SK-N-SH (cell line): ENCODE results near the gene NRG3. TPM values are rescaled to one million over a fixed set of nuclear protein-coding genes. Genes with fewer than 3 reads are reported as not detected.

Experiments used
- CTCF ChIA-PET: fragments of 300-600, 350-600 bp; formaldehyde crosslinking; extraction: SDS; loops from one replicate; lab custom pipeline; 2021; lab: Yijun Ruan, JAX
- POLR2A ChIA-PET: fragments of 350-600 bp; sonication (Branson Sonifier 250); formaldehyde crosslinking; extraction: SDS; loops from one replicate; lab custom pipeline; 2020; ENCODE audit warnings: antibody characterized with exemption, inconsistent platforms; lab: Yijun Ruan, JAX
- DNase-seq: peaks from one replicate; pipeline ENCODE4 v3.0.0; 2012
- H2AFZ ChIP-seq: fragments of 200-600 bp; sonication (generic); 2 replicates; pipeline ENCODE4 v1.8.1; 2016; ENCODE audit warnings: antibody characterized with exemption, mild to moderate bottlenecking, low read depth
- H3F3A ChIP-seq: fragments of 200-600 bp; sonication (generic); replicated peaks from 2 replicates; pipeline ENCODE3; 2016; ENCODE audit warnings: antibody characterized with exemption, mild to moderate bottlenecking; ENCODE audit not compliant: insufficient read depth
- H3K27ac ChIP-seq, 2 experiments: fragments of 200-500 bp in 1 of 2; fragments of 200-600 bp in 1 of 2; sonication (Bioruptor generic) in 1 of 2; sonication (generic), shearing (Covaris generic) in 1 of 2; 2 replicates each; pipeline versions ENCODE4 v1.5.1 to v1.6.1; 2014 to 2016; ENCODE audit warnings: low read depth in 2 of 2, inconsistent platforms in 1 of 2, low read length in 1 of 2, mild to moderate bottlenecking in 1 of 2, mixed read lengths in 1 of 2
- H3K27me3 ChIP-seq: fragments of 200-600 bp; sonication (generic), shearing (Covaris generic); 2 replicates; pipeline ENCODE4 v1.6.1; 2016; ENCODE audit warnings: mixed run types; ENCODE audit not compliant: insufficient read depth
- H3K36me3 ChIP-seq, 2 experiments: fragments of 200-500 bp in 1 of 2; fragments of 200-600 bp in 1 of 2; sonication (Bioruptor generic) in 1 of 2; sonication (generic) in 1 of 2; replicated peaks in 1 of 2; 2 replicates each; pipeline versions ENCODE3 to v1.5.1; 2014 to 2016; ENCODE audit warnings: low read length in 1 of 2, mild to moderate bottlenecking in 1 of 2; ENCODE audit not compliant: insufficient read depth in 2 of 2, control insufficient read depth in 1 of 2
- H3K4me1 ChIP-seq, 2 experiments: fragments of 200-500 bp in 1 of 2; fragments of 200-600 bp in 1 of 2; sonication (Bioruptor generic) in 1 of 2; sonication (generic), shearing (Covaris generic) in 1 of 2; 2 replicates each; pipeline versions ENCODE4 v1.5.1 to v1.6.1; 2014 to 2016; ENCODE audit warnings: low read depth in 1 of 2, low read length in 1 of 2, mixed run types in 1 of 2; ENCODE audit not compliant: insufficient read depth in 2 of 2, control insufficient read depth in 1 of 2
- H3K4me2 ChIP-seq: fragments of 200-600 bp; sonication (generic), shearing (Covaris generic); 2 replicates; pipeline ENCODE4 v1.6.1; 2017; ENCODE audit warnings: mixed run types
- H3K4me3 ChIP-seq, 2 experiments: fragments of 200-500 bp in 1 of 2; fragments of 200-600 bp in 1 of 2; sonication (Bioruptor generic) in 1 of 2; sonication (generic), shearing (Covaris generic) in 1 of 2; 2 replicates each; pipeline versions ENCODE4 v1.5.1 to v1.8.1; 2014 to 2016; ENCODE audit warnings: low read depth in 2 of 2, inconsistent platforms in 1 of 2, low read length in 1 of 2, mild to moderate bottlenecking in 1 of 2, mixed read lengths in 1 of 2, moderate library complexity in 1 of 2
- H3K79me2 ChIP-seq: fragments of 200-600 bp; sonication (generic); 2 replicates; pipeline ENCODE4 v1.8.1; 2017; ENCODE audit warnings: mild to moderate bottlenecking; ENCODE audit not compliant: insufficient read depth
- H3K9ac ChIP-seq: fragments of 200-600 bp; sonication (generic); 2 replicates; pipeline ENCODE4 v1.6.1; 2017; ENCODE audit warnings: mixed run types
- H3K9me2 ChIP-seq: fragments of 200-600 bp; sonication (generic); 2 replicates; pipeline ENCODE4 v1.6.1; 2017; ENCODE audit warnings: mixed run types
- H3K9me3 ChIP-seq: fragments of 200-600 bp; sonication (generic); 2 replicates; pipeline ENCODE4 v1.6.1; 2017; ENCODE audit warnings: mixed run types, mild to moderate bottlenecking, moderate library complexity
- H4K20me1 ChIP-seq: fragments of 200-600 bp; sonication (generic); 2 replicates; pipeline ENCODE4 v1.6.1; 2017; ENCODE audit warnings: mild to moderate bottlenecking, mixed run types; ENCODE audit not compliant: insufficient read depth
- EP300 ChIP-seq, 2 experiments: IDR thresholded peaks; 2 replicates each; pipeline versions ENCODE4 v1.4.0 to v1.6.1; 2012; ENCODE audit warnings: borderline replicate concordance in 1 of 2, low read depth in 1 of 2, low read length in 1 of 2
- EZH2phosphoT487 ChIP-seq: fragments of 200-600 bp; sonication (generic); IDR thresholded peaks from 2 replicates; pipeline ENCODE4 v1.6.1; 2017; ENCODE audit warnings: low read depth, mixed run types, mild to moderate bottlenecking, antibody characterized with exemption, moderate library complexity, borderline replicate concordance
- FOSL2 ChIP-seq: IDR thresholded peaks from 2 replicates; pipeline ENCODE4 v1.4.0; 2012; ENCODE audit warnings: low read depth, mild to moderate bottlenecking, moderate library complexity, borderline replicate concordance
- FOXM1 ChIP-seq: IDR thresholded peaks from 2 replicates; pipeline ENCODE4 v1.4.0; 2012; ENCODE audit warnings: low read depth, mild to moderate bottlenecking
- JUND ChIP-seq: IDR thresholded peaks from 2 replicates; pipeline ENCODE4 v1.4.0; 2012
- MAX ChIP-seq: IDR thresholded peaks from 2 replicates; pipeline ENCODE4 v1.4.0; 2012; ENCODE audit warnings: low read depth
- MEF2A ChIP-seq: IDR thresholded peaks from 2 replicates; pipeline ENCODE4 v1.4.0; 2012; ENCODE audit warnings: low read depth, borderline replicate concordance
- RCOR1 ChIP-seq: fragments of 150-350 bp; IDR thresholded peaks from 2 replicates; pipeline ENCODE4 v1.6.1; 2017; ENCODE audit warnings: antibody characterized with exemption, low read length
- RFX5 ChIP-seq: IDR thresholded peaks from 2 replicates; pipeline ENCODE4 v1.6.1; 2012; ENCODE audit warnings: mild to moderate bottlenecking, improper control_type of control experiment, low read length
- SIN3A ChIP-seq: IDR thresholded peaks from 2 replicates; pipeline ENCODE4 v1.6.1; 2012; ENCODE audit warnings: low read depth, mild to moderate bottlenecking, low read length, moderate library complexity, borderline replicate concordance
- SMC3 ChIP-seq: IDR thresholded peaks from 2 replicates; pipeline ENCODE4 v1.6.1; 2012; ENCODE audit warnings: low read depth, low read length, improper control_type of control experiment
- TAF1 ChIP-seq: IDR thresholded peaks from 2 replicates; pipeline ENCODE4 v1.6.1; 2012; ENCODE audit warnings: low read depth, mild to moderate bottlenecking, low read length, moderate library complexity, borderline replicate concordance
- TCF12 ChIP-seq: IDR thresholded peaks from 2 replicates; pipeline ENCODE4 v1.4.0; 2012
- polyA plus RNA-seq, 3 experiments: library from polyadenylated mRNA; depleted of rRNA; stranded (reverse); fragments of >200 nt; gene quantifications; 2 replicates each; pipeline ENCODE4 v1.2.3, GENCODE V29; 2012
- TF ChIP-seq, protein P1 (sequence below): IDR thresholded peaks from 2 replicates; pipeline ENCODE4 v1.6.1; 2012; ENCODE audit warnings: mild to moderate bottlenecking, low read depth, low read length, moderate library complexity
- TF ChIP-seq, protein P2 (sequence below): IDR thresholded peaks from 2 replicates; pipeline ENCODE4 v1.4.0; 2012; ENCODE audit warnings: low read depth, borderline replicate concordance

Gene NRG3
- polyA plus RNA-seq, 1 of the 3 experiments (the other 2 are of a cell fraction), result 0.03 TPM

DNA sequence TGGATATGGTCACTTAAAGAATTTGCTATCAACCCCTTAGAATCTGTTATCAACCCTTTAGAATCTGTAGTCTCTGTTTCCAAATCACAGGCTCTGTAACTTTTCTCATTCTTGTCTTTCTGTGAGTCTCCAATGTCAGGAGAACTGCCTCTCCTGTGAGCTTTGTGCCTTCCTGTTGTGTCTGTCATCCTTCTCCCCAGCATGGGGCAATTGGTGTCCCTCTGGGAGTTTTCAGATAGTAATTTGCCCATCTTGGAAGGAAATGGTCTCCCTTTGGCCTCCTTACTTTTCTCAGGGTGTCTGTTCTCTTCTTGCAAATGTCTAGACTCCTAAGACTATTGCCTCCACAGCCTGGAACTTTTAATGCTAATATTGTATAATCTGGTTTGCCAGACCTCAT, 521.9 kb downstream of the NRG3 start:
- no peak for DNase-seq

More for the DNA sequence above, 521.9 kb downstream of the NRG3 start:
- no peaks in the 10 kb centered on the region for H3K9me2 ChIP-seq
- H3K27me3 ChIP-seq, result no peaks in the 10 kb centered on the region
- no peaks in the 10 kb centered on the region for H4K20me1 ChIP-seq
- H3K9ac ChIP-seq, result no peak overlapping the region
- no peak overlapping the region for H3K27ac ChIP-seq
- ChIA-PET CTCF (interaction anchor here (0.6 kb wide), 1 partner anchor 411 kb away, joined by 3 read pairs; no protein-coding TSS in a partner anchor), POLR2A (no interaction called here)
- H3K9me3 ChIP-seq, result no peaks in the 10 kb centered on the region
- H3K4me2 ChIP-seq, result no peak overlapping the region
- no peaks in the 10 kb centered on the region for H3K36me3 ChIP-seq
- no peaks in the 10 kb centered on the region for H3K79me2 ChIP-seq
- no peaks in the 10 kb centered on the region for H3F3A ChIP-seq
- H3K4me3 ChIP-seq, result no peak overlapping the region
- H3K4me1 ChIP-seq, result peaks cover 0 to 24% of the 10 kb centered on the region in 2 experiments; a peak in 2 of 4 replicates
- TF ChIP-seq EP300 (IDR thresholded peaks at IDR 0.05; ENCODE audit: borderline replicate concordance in 1 of 2, low read depth in 1 of 2, low read length in 1 of 2), result no peak
- TF ChIP-seq FOSL2, result no peak
- TF ChIP-seq, protein P1, sequence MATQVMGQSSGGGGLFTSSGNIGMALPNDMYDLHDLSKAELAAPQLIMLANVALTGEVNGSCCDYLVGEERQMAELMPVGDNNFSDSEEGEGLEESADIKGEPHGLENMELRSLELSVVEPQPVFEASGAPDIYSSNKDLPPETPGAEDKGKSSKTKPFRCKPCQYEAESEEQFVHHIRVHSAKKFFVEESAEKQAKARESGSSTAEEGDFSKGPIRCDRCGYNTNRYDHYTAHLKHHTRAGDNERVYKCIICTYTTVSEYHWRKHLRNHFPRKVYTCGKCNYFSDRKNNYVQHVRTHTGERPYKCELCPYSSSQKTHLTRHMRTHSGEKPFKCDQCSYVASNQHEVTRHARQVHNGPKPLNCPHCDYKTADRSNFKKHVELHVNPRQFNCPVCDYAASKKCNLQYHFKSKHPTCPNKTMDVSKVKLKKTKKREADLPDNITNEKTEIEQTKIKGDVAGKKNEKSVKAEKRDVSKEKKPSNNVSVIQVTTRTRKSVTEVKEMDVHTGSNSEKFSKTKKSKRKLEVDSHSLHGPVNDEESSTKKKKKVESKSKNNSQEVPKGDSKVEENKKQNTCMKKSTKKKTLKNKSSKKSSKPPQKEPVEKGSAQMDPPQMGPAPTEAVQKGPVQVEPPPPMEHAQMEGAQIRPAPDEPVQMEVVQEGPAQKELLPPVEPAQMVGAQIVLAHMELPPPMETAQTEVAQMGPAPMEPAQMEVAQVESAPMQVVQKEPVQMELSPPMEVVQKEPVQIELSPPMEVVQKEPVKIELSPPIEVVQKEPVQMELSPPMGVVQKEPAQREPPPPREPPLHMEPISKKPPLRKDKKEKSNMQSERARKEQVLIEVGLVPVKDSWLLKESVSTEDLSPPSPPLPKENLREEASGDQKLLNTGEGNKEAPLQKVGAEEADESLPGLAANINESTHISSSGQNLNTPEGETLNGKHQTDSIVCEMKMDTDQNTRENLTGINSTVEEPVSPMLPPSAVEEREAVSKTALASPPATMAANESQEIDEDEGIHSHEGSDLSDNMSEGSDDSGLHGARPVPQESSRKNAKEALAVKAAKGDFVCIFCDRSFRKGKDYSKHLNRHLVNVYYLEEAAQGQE, result no peak
- no peak for TF ChIP-seq FOXM1
- no peak for TF ChIP-seq EZH2phosphoT487
- TF ChIP-seq SMC3, result no peak
- no peak for TF ChIP-seq JUND
- TF ChIP-seq SIN3A, result no peak
- no peak for TF ChIP-seq RCOR1
- TF ChIP-seq, protein P2, sequence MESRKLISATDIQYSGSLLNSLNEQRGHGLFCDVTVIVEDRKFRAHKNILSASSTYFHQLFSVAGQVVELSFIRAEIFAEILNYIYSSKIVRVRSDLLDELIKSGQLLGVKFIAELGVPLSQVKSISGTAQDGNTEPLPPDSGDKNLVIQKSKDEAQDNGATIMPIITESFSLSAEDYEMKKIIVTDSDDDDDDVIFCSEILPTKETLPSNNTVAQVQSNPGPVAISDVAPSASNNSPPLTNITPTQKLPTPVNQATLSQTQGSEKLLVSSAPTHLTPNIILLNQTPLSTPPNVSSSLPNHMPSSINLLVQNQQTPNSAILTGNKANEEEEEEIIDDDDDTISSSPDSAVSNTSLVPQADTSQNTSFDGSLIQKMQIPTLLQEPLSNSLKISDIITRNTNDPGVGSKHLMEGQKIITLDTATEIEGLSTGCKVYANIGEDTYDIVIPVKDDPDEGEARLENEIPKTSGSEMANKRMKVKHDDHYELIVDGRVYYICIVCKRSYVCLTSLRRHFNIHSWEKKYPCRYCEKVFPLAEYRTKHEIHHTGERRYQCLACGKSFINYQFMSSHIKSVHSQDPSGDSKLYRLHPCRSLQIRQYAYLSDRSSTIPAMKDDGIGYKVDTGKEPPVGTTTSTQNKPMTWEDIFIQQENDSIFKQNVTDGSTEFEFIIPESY, result no peak
- no peak for TF ChIP-seq MAX
- TF ChIP-seq MEF2A, result no peak
- no peak for TF ChIP-seq TCF12
- TF ChIP-seq RFX5, result no peak
- TF ChIP-seq TAF1, result no peak
- H2AFZ ChIP-seq, result no peak overlapping the region
